Muscle of arm (tissue), 12 donors: ENCODE measurements around the gene GIMAP4. TPM values are rescaled to one million over a fixed set of nuclear protein-coding genes. Genes with fewer than 3 reads are reported as not detected.
"Not testable (repeated sequence)": the region's sequence is repeated elsewhere in the genome, so short reads cannot be mapped to it uniquely, and the experiment has no call there.

Experiments used
- DNase-seq: peaks from one replicate; pipeline ENCODE4 v3.0.0-alpha.2; 2013
- polyA plus RNA-seq, 12 donors: library from polyadenylated mRNA; unstranded; fragments of 120-200 nt; gene quantifications; one replicate each; pipeline ENCODE4 v1.2.1, GENCODE V29; 2013; ENCODE audit not compliant: insufficient read length in 12 of 12

The GIMAP4 gene
- polyA plus RNA-seq, 12 donors: 17.2 to 41.1 (median 19.7) TPM; not detected in 1

DNA sequence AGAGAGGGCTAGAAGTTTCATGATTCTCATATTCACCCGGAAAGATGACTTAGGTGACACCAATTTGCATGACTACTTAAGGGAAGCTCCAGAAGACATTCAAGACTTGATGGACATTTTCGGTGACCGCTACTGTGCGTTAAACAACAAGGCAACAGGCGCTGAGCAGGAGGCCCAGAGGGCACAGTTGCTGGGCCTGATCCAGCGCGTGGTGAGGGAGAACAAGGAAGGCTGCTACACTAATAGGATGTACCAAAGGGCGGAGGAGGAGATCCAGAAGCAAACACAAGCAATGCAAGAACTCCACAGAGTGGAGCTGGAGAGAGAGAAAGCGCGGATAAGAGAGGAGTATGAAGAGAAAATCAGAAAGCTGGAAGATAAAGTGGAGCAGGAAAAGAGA lies 5.3 kb downstream of the GIMAP4 start:
- no peak for DNase-seq

DNA sequence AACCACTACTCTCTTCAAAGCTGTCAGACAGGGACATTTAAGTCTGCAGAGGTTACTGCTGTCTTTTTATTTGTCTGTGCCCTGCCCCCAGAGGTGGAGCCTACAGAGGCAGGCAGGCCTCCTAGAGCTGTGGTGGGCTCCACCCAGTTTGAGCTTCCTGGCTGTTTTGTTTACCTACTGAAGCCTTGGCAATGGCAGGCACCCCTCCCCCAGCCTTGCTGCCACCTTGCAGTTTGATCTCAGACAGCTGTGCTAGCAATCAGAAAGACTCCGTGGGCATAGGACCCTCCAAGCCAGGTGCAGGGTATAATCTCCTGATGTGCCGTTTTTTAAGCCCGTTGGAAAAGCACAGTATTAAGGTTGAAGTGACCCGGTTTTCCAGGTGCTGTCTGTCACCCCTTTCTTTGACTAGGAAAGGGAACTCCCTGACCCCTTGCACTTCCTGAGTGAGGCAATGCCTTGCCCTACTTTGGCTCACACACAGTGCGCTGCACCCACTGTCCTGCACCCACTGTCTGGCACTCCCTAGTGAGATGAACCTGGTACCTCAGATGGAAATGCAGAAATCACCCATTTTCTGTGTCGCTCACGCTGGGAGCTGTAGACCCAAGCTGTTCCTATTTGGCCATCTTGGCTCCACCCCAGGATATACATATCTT lies 12.9 kb downstream of the GIMAP4 start:
- DNase-seq: not testable (repeated sequence)

GRCh38 chr7:150580638-150581394 lies 13.6 kb downstream of the GIMAP4 start:
- DNase-seq: no peak

DNA sequence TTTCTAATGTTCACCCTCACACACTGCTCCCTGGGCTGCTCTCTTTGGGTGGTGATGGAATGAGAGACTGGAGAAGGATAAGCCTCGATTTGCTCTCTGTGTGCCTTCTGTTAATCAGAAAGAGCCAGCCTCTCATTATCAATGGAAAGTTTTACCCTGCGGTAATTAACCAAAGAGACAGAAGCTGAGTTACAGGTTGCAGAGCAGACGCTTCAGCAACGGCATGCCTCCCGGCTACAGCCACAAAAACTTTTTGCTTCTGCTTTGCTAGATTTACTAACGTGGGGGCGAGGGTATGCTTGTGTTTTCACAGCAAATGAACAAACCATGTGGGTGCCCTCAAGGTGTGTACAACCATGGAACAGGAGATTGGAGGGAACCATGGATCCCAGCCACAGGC lies 18.0 kb downstream of the GIMAP4 start:
- no peak for DNase-seq

DNA sequence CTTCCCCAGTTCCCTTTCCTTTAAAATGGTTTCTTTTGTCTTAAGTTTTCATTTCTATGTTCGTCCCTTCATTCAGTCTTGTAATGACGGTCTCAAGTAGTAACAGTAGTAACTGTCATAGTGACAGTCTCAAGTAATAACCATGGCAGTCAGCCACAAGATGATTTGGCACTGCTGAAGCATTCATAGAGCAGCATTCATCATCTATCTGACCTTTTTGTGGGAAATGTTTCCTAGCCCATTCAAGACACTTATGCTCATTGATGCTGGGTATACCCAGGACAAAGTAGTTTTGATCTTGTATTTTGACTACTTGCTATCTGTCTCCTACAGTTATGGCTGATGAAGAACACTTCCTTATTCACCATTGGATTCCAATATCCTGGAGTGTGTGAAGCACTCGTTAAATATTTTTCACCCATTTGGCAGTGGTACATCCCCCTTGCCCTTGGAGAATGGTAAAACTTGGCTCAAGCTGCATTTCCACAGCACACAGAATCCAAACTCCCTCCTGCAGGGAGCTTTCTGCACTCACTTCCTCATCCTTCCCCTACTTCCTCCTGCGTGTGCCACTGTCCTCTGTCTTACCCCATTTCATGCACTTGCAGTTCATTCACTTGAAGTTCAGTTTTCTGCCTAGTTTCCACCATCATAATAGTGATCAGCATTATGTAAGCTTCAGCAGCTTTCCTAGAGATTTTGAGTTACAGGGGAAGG lies 19.0 kb downstream of the GIMAP4 start:
- DNase-seq: no peak

DNA sequence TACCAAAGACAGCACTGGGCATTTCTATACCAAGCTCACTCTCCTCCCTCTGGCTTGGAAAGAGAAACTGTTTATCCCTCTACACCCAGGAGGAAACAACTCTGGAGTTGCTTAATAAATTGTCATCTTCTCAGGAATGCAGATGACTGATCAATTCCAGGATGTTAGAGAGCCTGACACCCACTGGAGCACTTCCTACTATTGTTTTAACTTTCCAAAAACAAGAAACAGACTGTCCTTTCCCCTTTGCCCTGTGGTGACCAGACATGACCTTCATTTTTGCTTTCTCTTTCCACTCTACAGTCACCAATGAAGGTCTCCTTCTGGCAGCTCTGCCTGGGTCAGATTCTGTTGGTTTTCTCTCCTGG lies 19.6 kb downstream of the GIMAP4 start:
- DNase-seq: no peak

DNA sequence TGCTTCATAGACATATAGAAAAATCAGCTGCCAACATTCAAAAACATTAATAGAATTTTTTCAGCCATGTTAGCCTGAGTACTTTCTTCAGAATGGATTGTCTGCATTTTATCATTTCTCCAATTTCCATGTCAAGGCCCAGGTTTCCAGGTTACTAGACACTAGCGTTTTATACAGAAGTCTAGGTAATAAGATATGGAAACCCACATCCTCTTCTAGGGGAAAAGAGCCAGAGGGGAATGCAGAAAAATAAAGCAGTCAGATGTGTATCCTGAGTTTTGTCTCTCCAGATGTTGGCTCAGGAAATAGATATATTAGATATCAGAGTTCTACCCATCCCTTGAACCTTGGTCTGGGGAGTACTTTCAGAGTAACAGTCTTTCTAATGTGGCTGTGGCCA lies 20.4 kb downstream of the GIMAP4 start:
- no peak for DNase-seq

DNA sequence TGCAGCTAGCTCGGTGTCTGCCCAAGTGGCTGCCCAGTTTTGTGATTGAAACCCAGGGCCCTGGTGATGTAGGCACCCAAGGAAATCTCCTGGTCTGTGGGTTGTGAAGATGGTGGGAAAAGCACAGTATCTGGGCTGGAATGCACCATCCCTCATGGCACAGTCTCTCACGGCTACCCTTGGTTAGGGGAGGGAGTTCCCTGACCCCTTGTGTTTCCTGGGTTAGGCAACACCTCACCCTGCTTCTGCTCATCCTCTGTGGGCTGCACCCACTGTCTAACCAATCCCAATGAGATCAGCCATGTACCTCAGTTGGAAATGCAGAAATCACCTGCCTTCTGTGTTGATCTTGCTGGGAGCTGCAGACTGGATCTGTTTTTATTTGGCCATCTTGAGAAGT lies 27.6 kb downstream of the GIMAP4 start:
- no peak for DNase-seq

DNA sequence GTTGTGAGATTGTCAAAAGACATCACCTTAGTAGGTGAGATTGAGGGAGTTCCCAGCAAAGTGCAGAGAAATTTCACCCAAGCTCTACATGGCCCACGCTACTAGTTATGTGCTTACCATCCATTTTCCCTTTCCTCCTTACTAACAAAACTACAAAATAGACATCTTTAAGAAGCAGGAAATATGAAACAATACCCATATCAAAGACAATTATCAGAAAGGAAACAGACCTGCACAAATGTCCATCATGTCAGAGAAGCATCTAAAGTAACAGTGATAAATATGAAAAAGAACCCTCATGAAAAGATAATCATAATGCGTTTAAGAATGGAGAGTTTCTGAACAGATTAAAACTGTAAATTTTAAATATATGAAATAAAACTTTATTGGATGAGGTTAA lies 28.2 kb downstream of the GIMAP4 start:
- DNase-seq: no peak

DNA sequence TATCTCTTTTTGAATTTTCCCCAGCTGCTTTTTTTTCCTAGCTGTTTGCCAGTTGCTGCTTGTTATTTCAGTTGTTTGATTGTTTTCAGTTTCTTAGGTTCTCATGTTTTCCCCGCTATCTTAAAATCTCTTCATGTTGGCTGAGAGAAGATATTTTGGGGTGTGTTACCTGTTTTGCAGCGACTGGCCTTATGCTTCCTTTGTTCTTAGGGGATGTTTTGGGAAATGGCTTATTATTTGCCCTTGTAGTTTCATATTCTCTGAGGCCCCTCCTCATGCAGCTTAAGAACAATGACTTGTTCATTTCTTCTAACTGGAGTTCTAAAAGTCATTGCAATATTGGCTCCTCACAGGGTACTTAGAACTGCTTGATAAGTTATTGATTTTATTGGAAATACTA lies 36.4 kb downstream of the GIMAP4 start:
- DNase-seq: not testable (repeated sequence)

DNA sequence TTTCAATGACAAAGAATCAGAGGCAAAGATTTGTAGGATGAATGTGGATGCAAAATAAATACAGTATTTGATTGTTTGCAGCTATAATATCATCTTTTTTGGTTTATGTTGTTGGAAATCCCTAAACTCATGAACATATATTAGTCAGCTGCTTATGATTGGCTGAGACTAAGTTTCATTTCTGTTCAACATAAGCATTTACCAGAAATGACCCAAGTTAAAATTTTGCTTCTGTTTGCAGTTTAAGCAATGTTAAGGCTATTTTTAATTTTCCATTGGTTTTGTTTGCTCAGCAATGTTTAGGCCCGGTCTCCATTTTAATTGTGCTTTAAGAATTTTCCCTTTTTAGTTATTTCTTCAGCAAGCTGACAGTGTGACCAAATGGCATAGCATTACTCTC lies 43.0 kb downstream of the GIMAP4 start:
- DNase-seq: no peak

- DNase-seq: no peak
These were observed 45.7 kb downstream of the GIMAP4 start for GRCh38 chr7:150612925-150613324.

DNA sequence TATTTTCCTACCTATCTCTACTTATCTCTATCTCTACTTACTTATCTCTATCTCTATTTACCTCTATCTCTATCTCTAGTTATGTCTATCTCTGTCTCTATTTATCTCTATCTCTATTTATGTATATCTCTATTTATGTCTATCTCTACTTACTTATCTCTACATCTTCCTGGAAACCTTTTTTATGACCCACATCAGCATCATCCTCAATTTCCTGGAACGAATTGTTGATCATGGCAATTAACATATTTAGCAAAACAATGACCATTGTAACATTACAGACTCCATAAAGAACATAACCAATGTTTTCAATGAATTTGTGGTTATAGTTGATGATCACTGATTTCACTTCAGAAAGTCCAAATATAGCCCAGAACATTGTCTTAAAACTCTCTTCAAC lies 46.7 kb downstream of the GIMAP4 start:
- DNase-seq: no peak

DNA sequence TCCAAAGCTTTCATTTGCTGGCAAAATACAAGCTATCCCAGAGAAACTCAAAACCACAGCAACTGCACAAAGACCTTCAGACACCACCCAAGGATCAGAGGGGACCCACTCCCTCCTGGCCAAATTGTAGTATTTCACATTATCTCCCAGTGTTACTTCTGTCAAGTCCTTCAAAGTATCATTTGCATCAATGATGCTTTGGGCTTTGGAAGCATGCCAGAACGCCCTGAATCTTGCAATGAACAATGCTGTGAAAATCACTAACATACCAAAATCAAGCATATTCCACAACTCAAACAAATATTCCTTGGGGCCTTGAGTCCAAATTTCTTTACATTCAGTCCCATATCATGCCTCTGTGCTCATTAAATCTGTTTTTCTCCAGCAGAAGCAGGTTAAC lies 47.2 kb downstream of the GIMAP4 start:
- not testable (repeated sequence) for DNase-seq

GRCh38 chr7:150615221-150615755 lies 48.1 kb downstream of the GIMAP4 start:
- not testable (repeated sequence) for DNase-seq

DNA sequence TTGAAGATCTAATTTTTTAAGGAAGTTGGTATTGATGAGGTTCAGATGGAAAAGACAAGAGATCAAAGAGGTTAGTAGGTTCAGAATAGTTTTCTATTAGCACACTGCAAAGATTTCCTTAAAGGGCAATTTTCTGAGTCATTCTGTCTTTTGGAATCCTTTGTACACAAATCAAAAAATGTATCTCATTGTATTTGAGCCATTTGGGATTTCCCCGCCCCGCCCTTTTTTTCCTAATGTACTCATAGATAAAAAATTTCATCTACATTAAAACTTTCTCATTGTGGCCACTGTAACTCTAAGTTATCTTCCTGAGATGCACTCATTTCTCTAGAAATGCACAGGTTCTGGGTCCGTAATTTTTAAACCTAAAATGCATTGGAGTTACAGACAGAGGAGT lies 52.9 kb downstream of the GIMAP4 start:
- DNase-seq: no peak

DNA sequence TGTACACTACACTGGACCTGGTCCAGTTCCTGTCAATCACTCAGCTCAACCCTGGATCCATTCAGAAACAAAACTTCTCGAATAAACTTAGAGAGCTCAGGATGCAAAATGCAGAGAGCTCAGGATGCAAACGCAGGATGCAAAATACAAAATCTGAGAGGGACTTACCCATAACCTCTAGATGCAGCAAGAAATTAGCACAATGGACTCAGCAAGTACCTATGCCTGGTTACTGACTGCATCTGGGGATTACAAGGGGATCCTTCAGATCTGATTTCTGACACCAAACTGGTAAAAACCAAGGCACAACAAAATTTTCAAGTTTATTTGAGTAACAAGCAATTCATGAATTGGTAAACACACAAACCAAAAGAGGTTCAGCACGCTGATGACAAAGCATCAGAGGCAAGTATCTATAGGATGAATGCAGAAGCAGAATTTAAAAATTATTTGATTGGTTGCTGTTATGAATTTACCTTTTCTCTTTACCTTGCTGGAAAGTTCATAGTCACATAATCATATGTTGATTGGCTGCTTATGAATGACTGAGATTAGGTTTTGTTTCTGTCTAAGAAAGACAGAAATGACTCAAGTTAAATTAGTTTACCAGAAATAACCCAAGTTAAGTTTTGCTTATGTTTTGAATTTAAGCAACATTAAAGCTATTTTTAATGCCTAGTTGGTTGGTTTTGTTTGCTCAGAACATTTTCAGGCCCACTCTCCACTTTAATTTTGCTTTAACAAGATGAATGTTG lies 53.6 kb downstream of the GIMAP4 start:
- DNase-seq: no peak

DNA sequence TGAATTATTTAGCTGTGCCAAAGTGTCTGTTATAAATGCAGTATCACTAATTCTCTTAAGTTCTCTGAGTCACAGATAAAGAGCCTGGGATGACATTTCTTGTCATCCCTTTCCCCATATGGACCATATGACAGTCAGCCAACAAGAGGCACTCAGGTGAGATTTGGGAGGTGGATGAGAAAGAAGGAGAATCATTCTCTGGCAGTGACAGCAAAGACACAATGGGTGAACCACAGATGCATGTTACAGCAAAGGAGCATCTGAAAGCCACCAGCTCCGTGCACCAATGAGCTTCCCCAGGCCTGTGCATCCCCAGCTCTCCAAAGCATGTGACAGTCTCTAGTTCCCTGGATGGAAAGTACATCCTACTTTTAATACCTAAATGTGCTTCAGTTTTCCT lies 54.2 kb downstream of the GIMAP4 start:
- DNase-seq: no peak
